ENCODE measurements around the gene HSD3B7.

DNA sequence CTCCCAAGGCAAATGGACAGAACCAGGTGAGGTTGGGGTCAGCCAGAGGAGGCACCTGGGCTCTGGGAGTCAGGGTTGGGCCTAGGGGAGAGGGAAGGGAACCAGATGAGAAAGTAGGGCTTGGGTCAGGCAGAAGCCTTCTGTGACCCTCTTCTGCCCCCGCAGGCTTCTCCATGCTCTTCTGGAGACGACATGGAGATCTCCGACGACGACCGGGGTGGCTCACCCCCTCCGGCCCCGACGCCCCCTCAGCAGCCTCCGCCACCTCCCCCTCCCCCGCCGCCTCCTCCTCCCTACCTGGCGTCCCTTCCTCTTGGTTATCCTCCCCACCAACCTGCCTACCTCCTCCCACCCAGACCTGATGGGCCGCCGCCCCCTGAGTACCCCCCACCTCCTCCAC, 19.6 kb upstream of the HSD3B7 start:
- TF ChIP-seq, protein P1, sequence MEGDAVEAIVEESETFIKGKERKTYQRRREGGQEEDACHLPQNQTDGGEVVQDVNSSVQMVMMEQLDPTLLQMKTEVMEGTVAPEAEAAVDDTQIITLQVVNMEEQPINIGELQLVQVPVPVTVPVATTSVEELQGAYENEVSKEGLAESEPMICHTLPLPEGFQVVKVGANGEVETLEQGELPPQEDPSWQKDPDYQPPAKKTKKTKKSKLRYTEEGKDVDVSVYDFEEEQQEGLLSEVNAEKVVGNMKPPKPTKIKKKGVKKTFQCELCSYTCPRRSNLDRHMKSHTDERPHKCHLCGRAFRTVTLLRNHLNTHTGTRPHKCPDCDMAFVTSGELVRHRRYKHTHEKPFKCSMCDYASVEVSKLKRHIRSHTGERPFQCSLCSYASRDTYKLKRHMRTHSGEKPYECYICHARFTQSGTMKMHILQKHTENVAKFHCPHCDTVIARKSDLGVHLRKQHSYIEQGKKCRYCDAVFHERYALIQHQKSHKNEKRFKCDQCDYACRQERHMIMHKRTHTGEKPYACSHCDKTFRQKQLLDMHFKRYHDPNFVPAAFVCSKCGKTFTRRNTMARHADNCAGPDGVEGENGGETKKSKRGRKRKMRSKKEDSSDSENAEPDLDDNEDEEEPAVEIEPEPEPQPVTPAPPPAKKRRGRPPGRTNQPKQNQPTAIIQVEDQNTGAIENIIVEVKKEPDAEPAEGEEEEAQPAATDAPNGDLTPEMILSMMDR (IDR thresholded peaks at IDR 0.05): no peak
- TF ChIP-seq POLR2AphosphoS5 (IDR thresholded peaks at IDR 0.05) (no peak), EP300 (IDR thresholded peaks at IDR 0.05) (no peak)

All from suprapubic skin (tissue), 4 donors.